Keratinocyte (primary cell): Measurements from ENCODE around the gene C11orf97. TPM values are rescaled to one million over a fixed set of nuclear protein-coding genes. Genes with fewer than 3 reads are reported as not detected.

ENCODE experiments used
- DNase-seq: peaks from one replicate; pipeline ENCODE4 v3.0.0-alpha.2; 2011; ENCODE audit warnings: low read depth, missing footprints, low spot score
- FAIRE-seq: peaks from 2 replicates; lab custom pipeline; 2011; peaks lifted over from hg19 to GRCh38; lab: Jason Lieb, UNC
- H2AFZ ChIP-seq: 2 replicates; pipeline ENCODE4 v1.6.0; 2012; ENCODE audit warnings: low read length, control low read depth, inconsistent platforms; ENCODE audit not compliant: control insufficient read depth
- H3K27ac ChIP-seq: 2 replicates; pipeline ENCODE4 v1.5.1; 2011; ENCODE audit warnings: low read length; ENCODE audit not compliant: control insufficient read depth, insufficient read depth
- H3K27me3 ChIP-seq: 3 replicates; pipeline ENCODE4 v1.6.0; 2011; ENCODE audit warnings: low read length; ENCODE audit not compliant: control insufficient read depth, insufficient read depth; ENCODE audit errors: extremely low read depth
- H3K36me3 ChIP-seq, 2 experiments: 2 replicates in 1 of 2; 3 replicates in 1 of 2; pipeline ENCODE4 v1.5.1; 2011; ENCODE audit warnings: low read length in 2 of 2, mild to moderate bottlenecking in 1 of 2; ENCODE audit not compliant: control insufficient read depth in 2 of 2, insufficient read depth in 2 of 2; ENCODE audit errors: extremely low read depth in 1 of 2
- H3K4me1 ChIP-seq: 3 replicates; pipeline ENCODE4 v1.5.1; 2011; ENCODE audit warnings: low read length; ENCODE audit not compliant: control insufficient read depth, insufficient read depth; ENCODE audit errors: extremely low read depth
- H3K4me2 ChIP-seq: 3 replicates; pipeline ENCODE4 v1.6.0; 2011; ENCODE audit warnings: low read depth, low read length; ENCODE audit not compliant: control insufficient read depth, insufficient read depth; ENCODE audit errors: extremely low read depth
- H3K4me3 ChIP-seq, 3 experiments: fragments of 200-600 bp in 1 of 3; sonication (generic) in 1 of 3; 2 replicates in 2 of 3; 3 replicates in 1 of 3; pipeline ENCODE4 v1.5.1; 2011 to 2016; ENCODE audit warnings: low read length in 3 of 3, mild to moderate bottlenecking in 3 of 3, control low read depth in 2 of 3, inconsistent platforms in 1 of 3, low read depth in 1 of 3, mixed read lengths in 1 of 3, mixed run types in 1 of 3, moderate library complexity in 1 of 3; ENCODE audit not compliant: control insufficient read depth in 2 of 3, insufficient read depth in 2 of 3; ENCODE audit errors: extremely low read depth in 1 of 3
- H3K79me2 ChIP-seq: 2 replicates; pipeline ENCODE4 v1.6.0; 2012; ENCODE audit warnings: low read length; ENCODE audit not compliant: control insufficient read depth, insufficient read depth
- H3K9ac ChIP-seq: 3 replicates; pipeline ENCODE4 v1.6.0; 2011; ENCODE audit warnings: low read length; ENCODE audit not compliant: control insufficient read depth, insufficient read depth; ENCODE audit errors: extremely low read depth
- H3K9me1 ChIP-seq: 3 replicates; pipeline ENCODE4 v1.6.0; 2011; ENCODE audit warnings: low read length; ENCODE audit not compliant: control insufficient read depth, insufficient read depth; ENCODE audit errors: extremely low read depth
- H3K9me3 ChIP-seq: 2 replicates; pipeline ENCODE4 v1.5.1; 2012; ENCODE audit warnings: low read depth, low read length; ENCODE audit not compliant: control insufficient read depth
- H4K20me1 ChIP-seq: 3 replicates; pipeline ENCODE4 v1.6.0; 2011; ENCODE audit warnings: low read length; ENCODE audit not compliant: control insufficient read depth, insufficient read depth; ENCODE audit errors: extremely low read depth
- CTCF ChIP-seq, 3 experiments: IDR thresholded peaks in 1 of 3; conservative IDR thresholded peaks in 1 of 3; optimal IDR thresholded peaks in 1 of 3; 2 replicates in 2 of 3; 3 replicates in 1 of 3; pipeline versions ENCODE3 to v1.5.1; 2011; ENCODE audit warnings: low read length in 3 of 3, mild to moderate bottlenecking in 3 of 3, moderate library complexity in 2 of 3, control low read depth in 1 of 3, inconsistent platforms in 1 of 3; ENCODE audit not compliant: insufficient read depth in 2 of 3; ENCODE audit errors: extremely low read depth in 1 of 3
- EZH2 ChIP-seq: IDR thresholded peaks from one replicate; pipeline ENCODE4 v1.6.1; 2012; ENCODE audit warnings: inconsistent platforms, mild to moderate bottlenecking, low read length, moderate library complexity
- dilution Hi-C: fragments of 300-500 bp; cut with MboI; formaldehyde crosslinking; loops from one replicate; pipeline ENCODE4 v1.7.0; 2020; ENCODE audit warnings: low sequenced_read_pairs; ENCODE audit not compliant: extremely low pct_ligation_motif_present
- polyA minus RNA-seq, 3 experiments: library from RNA; depleted of rRNA, polyadenylated mRNA; stranded (reverse); fragments of >200 nt; gene quantifications; 1 replicate in 1 of 3; 2 replicates in 1 of 3; 3 replicates in 1 of 3; pipeline ENCODE4 v1.2.3, GENCODE V29; 2011
- polyA plus RNA-seq, 5 experiments: library from polyadenylated mRNA; depleted of rRNA in 3 of 5; stranded (reverse) in 3 of 5; stranded (forward) in 1 of 5; unstranded in 1 of 5; fragments of >200 nt; gene quantifications; 1 replicate in 1 of 5; 2 replicates in 3 of 5; 3 replicates in 1 of 5; pipeline versions ENCODE4 v1.2.1 to v1.2.3, GENCODE V29; 2011 to 2012; ENCODE audit warnings: missing spikeins in 2 of 5, low read depth in 1 of 5, low replicate concordance in 1 of 5

Gene C11orf97
- not detected in 3 replicates for polyA plus RNA-seq
- not detected for polyA plus RNA-seq (2011; ENCODE audit: low read depth)
- polyA plus RNA-seq (2011; cell fraction: cytosol; rRNA removed) = not detected in 2 replicates
- not detected in 2 replicates for polyA plus RNA-seq (2011; cell fraction: nucleus; rRNA removed)
- polyA plus RNA-seq (2012; ENCODE audit: low replicate concordance) = not detected in 2 replicates
- not detected in 3 replicates for polyA minus RNA-seq
- not detected for polyA minus RNA-seq (2011; cell fraction: cytosol; rRNA and poly(A)+ RNA removed)
- not detected in 2 replicates for polyA minus RNA-seq (2011; cell fraction: nucleus; rRNA and poly(A)+ RNA removed)

DNA sequence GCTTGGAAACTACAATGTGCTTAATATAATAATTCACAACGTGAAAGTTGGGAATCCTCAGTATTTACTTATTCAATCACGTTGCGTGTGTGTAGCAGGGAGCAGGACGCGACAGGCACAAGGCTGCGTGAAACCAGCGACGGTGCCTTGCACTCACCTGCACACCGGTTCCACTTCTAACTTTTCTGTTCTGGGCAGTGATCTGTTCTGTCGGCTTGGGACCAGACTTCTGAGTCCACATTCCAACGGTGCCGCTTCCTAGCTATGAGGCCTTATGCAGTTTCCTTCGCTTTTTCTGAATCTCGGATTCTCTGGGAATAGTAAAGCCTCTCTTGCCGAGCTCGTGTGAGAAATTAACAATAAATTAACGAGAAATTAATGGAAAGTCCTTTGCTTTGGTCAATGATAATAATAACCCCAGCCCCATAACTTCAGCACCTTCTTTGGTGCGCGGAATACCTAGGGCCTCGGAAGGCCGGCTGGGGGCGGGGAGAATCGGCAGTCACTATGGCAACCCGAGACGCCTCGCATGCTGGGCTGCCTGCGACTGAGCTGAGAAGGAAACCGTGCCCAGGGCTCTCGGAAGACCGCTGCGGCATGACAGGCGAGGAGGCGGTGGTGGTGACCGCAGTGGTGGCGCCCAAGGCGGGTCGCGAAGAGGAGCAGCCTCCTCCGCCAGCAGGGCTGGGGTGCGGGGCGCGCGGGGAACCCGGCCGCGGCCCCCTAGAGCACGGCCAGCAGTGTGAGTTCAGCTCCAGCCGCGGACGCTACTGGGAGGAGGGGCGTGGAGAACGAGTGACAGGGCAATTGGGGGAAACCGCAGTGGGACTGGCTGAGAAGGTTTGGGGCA, at the start of gene C11orf97:
Gene C11orf97, plus strand, starts transcription at position 530 of the 850 bp plus-strand sequence. Its CDS starts 68 bp downstream, at position 598.
- peak within 1 kb of the TSS; percentile 90 for H3K4me2 ChIP-seq
- H3K79me2 ChIP-seq = no peaks in the 10 kb centered on the region
- no peaks in the 10 kb centered on the region for H3K9me3 ChIP-seq
- no peaks in the 10 kb centered on the region for H3K36me3 ChIP-seq
- FAIRE-seq (no peak), DNase-seq (no peak)
- H3K27me3 ChIP-seq = no peaks in the 10 kb centered on the region
- H4K20me1 ChIP-seq = no peaks in the 10 kb centered on the region
- dilution Hi-C loops = no loop called here
- no peak within 1 kb of the TSS for H3K27ac ChIP-seq
- H3K9me1 ChIP-seq = no peaks in the 10 kb centered on the region
- peak within 1 kb of the TSS; percentile 71 for H2AFZ ChIP-seq
- peak within 1 kb of the TSS; percentile 35 for H3K9ac ChIP-seq
- peak within 1 kb of the TSS; percentile 30 to 73 (median 66) for H3K4me3 ChIP-seq
- TF ChIP-seq EZH2 = no peak
- no peak for TF ChIP-seq CTCF (optimal IDR thresholded peaks at IDR 0.05 in 1 of 3, IDR thresholded peaks at IDR 0.05 in 1 of 3, conservative IDR thresholded peaks at IDR 0.05 in 1 of 3; ENCODE audit: extremely low read depth in 1 of 3, insufficient read depth in 2 of 3, low read length in 3 of 3)
- peaks cover 15% of the 10 kb centered on the region for H3K4me1 ChIP-seq

- Histone ChIP-seq H3K9me3 (no peaks in the 10 kb centered on the region), H3K4me2 (no peak overlapping the region), H3K79me2 (no peaks in the 10 kb centered on the region), H3K27me3 (no peaks in the 10 kb centered on the region), H3K9ac (no peak overlapping the region), H3K27ac (no peak overlapping the region), H4K20me1 (no peaks in the 10 kb centered on the region), H3K36me3 (peaks cover 1 to 2% of the 10 kb centered on the region in 2 experiments), H3K4me3 (no peak overlapping the region), H2AFZ (no peak overlapping the region), H3K4me1 (no peaks in the 10 kb centered on the region), H3K9me1 (no peaks in the 10 kb centered on the region)
- dilution Hi-C loops = no loop called here
- no peak for TF ChIP-seq CTCF (optimal IDR thresholded peaks at IDR 0.05 in 1 of 3, IDR thresholded peaks at IDR 0.05 in 1 of 3, conservative IDR thresholded peaks at IDR 0.05 in 1 of 3; ENCODE audit: extremely low read depth in 1 of 3, insufficient read depth in 2 of 3, low read length in 3 of 3)
- no peak for TF ChIP-seq EZH2
- no peak for DNase-seq
- no peak for FAIRE-seq
Observed at GRCh38 chr11:94469416-94469815, 42.8 kb upstream of the C11orf97 start.
